Stimulated activated CD4-positive, alpha-beta T cell treated with anti-CD3 and anti-CD28 coated beads, Interleukin-4, amount 100 ng/mL, for 1 hour (primary cell): ENCODE data around the gene TMOD4.
A peak's percentile ranks its signal among the peaks of the same experiment; 100 is the strongest.
"Not testable (repeated sequence)": the region's sequence is repeated elsewhere in the genome, so short reads cannot be mapped to it uniquely, and the experiment has no call there.

Experiments
- DNase-seq: peaks from one replicate; pipeline ENCODE4 v3.0.0-alpha.2; 2020

TMOD4 gene

GRCh38 chr1:151175863-151176262, at the start of gene TMOD4:
TMOD4 (minus strand) TSS chr1:151175981; CDS start chr1:151174875, 1,106 bp downstream.
- no peak for DNase-seq

- no peak for DNase-seq
These were observed 46.3 kb upstream of the TMOD4 start for GRCh38 chr1:151222130-151222529.

- DNase-seq = no peak
These were observed 45.8 kb upstream of the TMOD4 start for GRCh38 chr1:151221616-151222015.

GRCh38 chr1:151213560-151213959, 37.8 kb upstream of the TMOD4 start:
- no peak for DNase-seq

GRCh38 chr1:151211972-151212705, 36.4 kb upstream of the TMOD4 start:
- no peak for DNase-seq

GRCh38 chr1:151210830-151211229, 35.0 kb upstream of the TMOD4 start:
- no peak for DNase-seq

- DNase-seq = not testable (repeated sequence)
These were observed 29.7 kb upstream of the TMOD4 start for GRCh38 chr1:151205381-151205965.

- peak; percentile 7 for DNase-seq
These were observed 24.2 kb upstream of the TMOD4 start for GRCh38 chr1:151199873-151200581.

GRCh38 chr1:151198254-151199127, 22.7 kb upstream of the TMOD4 start, which contains the start of gene PIP5K1A:
PIP5K1A (plus strand) TSS chr1:151198552; CDS start chr1:151198997, 445 bp downstream.
- DNase-seq = peak; percentile 99

- DNase-seq = no peak
These were observed 22.1 kb upstream of the TMOD4 start for GRCh38 chr1:151197863-151198253.

- DNase-seq = peak; percentile 23
These were observed 20.6 kb upstream of the TMOD4 start for GRCh38 chr1:151196292-151196800.

- DNase-seq = not testable (repeated sequence)
These were observed 19.3 kb upstream of the TMOD4 start for GRCh38 chr1:151194894-151195594.

- no peak for DNase-seq
These were observed 18.1 kb upstream of the TMOD4 start for GRCh38 chr1:151193856-151194255.

- no peak for DNase-seq
These were observed 17.5 kb upstream of the TMOD4 start for GRCh38 chr1:151193304-151193703.

- no peak for DNase-seq
These were observed 16.3 kb upstream of the TMOD4 start for GRCh38 chr1:151192047-151192446.

GRCh38 chr1:151189637-151190445, 14.1 kb upstream of the TMOD4 start, which contains the start of gene VPS72:
VPS72 (minus strand) TSS chr1:151190197; CDS start chr1:151190121, 76 bp downstream.
- DNase-seq = peak; percentile 83

- not testable (repeated sequence) for DNase-seq
These were observed 12.9 kb upstream of the TMOD4 start for GRCh38 chr1:151188667-151189066.

- no peak for DNase-seq
These were observed 11.4 kb upstream of the TMOD4 start for GRCh38 chr1:151187205-151187604.

GRCh38 chr1:151184211-151184610, 8.4 kb upstream of the TMOD4 start:
- DNase-seq = no peak

- no peak for DNase-seq
These were observed 799 bp upstream of the TMOD4 start for GRCh38 chr1:151176514-151177045.
